HT1080 (cell line): ENCODE results near the gene SH3GL2. TPM values are rescaled to one million over a fixed set of nuclear protein-coding genes. Genes with fewer than 3 reads are reported as not detected.

Experiments
- DNase-seq: peaks from one replicate; pipeline ENCODE4 v3.0.0-alpha.2; 2015; ENCODE audit warnings: low read depth
- total RNA-seq: library from RNA; depleted of rRNA; stranded (reverse); fragments of >200 nt; shearing (Covaris generic); gene quantifications from 2 replicates; pipeline ENCODE4 v1.2.3, GENCODE V29; 2014

The SH3GL2 gene
- total RNA-seq, 1 experiment from 2014 or later, result not detected

GRCh38 chr9:17802249-17802857, 223.5 kb downstream of the SH3GL2 start:
- DNase-seq, result no peak

GRCh38 chr9:17807613-17808282, 228.9 kb downstream of the SH3GL2 start:
- no peak for DNase-seq

GRCh38 chr9:17810317-17810716, 231.5 kb downstream of the SH3GL2 start:
- no peak for DNase-seq

- peak; percentile 40 for DNase-seq
Measured at GRCh38 chr9:17810728-17811571, 232.1 kb downstream of the SH3GL2 start.

- no peak for DNase-seq
Measured at GRCh38 chr9:17813798-17814197, 234.9 kb downstream of the SH3GL2 start.

DNA sequence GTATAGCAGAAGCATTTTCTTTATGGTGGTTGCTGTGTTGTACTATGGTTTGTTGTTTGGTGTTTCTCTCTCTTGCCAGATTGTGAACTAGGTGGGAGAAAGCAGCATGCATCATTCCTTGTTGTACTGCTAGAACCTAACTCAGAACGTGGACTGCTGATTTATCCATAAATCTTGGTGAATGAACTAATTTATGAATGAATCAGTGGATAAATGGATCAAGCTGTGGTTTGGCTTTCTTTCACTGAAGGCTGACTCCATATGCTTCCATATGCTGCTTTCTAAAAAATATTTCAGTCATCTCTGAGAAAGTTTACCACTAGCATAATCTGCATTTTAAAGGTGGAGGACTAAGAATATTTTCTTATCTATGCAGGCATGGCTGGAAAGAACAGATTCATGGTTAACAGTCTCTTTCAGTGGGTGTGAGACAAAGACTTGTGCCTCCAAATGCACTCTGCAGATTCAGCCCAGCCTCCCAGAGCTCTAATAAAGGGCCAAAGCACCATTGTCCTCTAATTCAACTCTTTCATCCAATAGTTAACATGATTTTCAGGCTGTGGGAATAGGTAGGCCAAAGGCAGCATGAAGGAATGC, 237.7 kb downstream of the SH3GL2 start:
- no peak for DNase-seq

- DNase-seq, result no peak
Measured at GRCh38 chr9:17824191-17824590, 245.3 kb downstream of the SH3GL2 start.

DNA sequence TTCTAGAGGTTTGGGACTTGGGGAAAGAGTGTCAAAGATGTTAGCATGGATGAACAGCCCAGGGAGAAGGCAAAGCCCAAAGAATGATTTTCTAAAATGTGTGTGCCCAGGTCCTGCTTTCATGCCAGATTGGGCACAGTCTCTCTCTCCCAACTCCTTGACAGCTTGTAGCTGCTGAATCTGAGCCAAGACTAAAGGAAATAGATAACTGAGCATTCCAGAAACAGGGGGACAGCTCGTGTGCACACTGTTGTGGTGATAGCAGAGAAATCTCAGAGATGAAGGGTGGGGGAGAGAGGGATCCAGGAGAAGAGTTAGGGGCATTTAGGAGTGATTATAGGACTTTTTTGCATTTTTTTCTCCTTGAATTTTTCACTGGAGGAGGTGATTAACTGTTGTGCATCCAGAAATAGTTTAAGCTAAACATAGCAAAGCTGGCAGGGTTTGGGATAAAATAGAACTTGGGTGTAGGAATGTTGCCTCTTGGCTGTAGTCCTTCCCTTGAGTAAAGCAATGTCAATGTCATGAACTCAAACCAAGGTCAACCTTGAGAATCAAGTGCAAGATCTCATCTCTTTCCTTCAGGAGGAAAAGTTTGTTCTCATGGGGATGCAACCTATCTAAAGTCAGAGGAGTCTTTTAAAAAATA, 245.9 kb downstream of the SH3GL2 start:
- DNase-seq, result no peak

DNA sequence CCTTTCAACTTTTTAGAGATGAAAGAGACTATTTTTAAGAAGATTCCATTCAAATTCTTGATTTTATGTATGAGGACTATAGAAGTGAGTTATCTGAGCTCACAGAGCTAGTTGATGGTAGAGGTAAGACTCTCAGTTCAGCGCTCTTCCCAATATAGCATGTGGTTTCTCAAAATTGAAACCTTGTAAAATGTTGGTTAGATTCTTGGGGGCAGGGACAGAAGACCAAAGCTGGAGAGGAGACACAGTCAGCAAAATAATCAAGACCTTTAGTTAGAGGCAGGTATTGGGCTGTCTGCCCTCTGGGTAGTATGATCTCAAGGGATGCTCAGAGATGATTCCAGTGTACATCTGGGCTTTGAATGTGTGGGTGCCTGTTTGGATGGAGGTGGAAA, 246.4 kb downstream of the SH3GL2 start:
- no peak for DNase-seq

GRCh38 chr9:17829064-17829463, 250.2 kb downstream of the SH3GL2 start:
- DNase-seq, result no peak

DNA sequence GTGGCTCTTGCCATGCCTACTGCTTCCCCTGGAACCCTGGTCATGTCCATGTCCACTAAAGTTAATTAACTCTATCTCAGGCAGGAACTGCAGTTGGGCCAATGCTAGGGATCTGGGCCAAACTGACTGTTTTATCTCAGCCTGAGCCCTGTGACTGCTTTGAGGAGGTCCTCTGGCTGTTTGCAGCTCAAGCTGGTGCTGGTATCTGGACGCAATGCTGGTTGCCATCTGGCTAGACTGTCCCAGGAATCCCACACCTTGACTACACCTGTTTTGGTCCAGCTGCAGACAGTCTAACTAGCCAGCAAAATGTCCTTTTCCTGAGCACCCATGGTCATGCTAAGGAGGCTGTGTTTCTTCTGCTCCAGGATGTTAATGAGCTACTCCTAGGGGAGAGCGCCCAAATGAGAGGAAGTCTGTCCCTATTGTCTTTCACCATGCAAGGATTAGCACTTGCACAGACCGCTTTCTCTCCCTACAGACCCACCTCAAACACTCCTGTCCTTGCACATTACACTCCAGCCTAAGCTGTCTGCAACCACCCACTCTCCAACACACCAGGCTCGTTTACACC, 251.0 kb downstream of the SH3GL2 start:
- DNase-seq, result no peak

- no peak for DNase-seq
Measured at GRCh38 chr9:17832812-17833211, 253.9 kb downstream of the SH3GL2 start.

DNA sequence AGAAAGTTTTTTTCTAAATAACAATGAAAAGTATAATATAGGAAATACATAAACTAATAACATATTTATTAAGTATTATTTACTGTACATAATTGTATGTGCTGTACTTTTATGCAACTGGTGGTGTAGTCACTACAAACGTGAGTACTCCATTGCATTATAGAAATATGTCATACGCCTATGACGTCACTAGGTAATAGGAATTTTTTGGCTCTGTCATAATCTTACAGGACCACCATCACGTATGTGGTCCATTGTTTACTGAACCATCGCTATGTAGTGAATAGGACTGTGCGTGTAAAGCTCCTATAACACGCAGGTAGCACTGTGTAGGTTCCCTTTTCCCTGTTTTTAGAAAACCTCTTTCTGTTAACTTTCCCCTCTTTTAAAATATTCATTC, 255.0 kb downstream of the SH3GL2 start:
- no peak for DNase-seq

- DNase-seq, result no peak
Measured at GRCh38 chr9:17837965-17838364, 259.1 kb downstream of the SH3GL2 start.

DNA sequence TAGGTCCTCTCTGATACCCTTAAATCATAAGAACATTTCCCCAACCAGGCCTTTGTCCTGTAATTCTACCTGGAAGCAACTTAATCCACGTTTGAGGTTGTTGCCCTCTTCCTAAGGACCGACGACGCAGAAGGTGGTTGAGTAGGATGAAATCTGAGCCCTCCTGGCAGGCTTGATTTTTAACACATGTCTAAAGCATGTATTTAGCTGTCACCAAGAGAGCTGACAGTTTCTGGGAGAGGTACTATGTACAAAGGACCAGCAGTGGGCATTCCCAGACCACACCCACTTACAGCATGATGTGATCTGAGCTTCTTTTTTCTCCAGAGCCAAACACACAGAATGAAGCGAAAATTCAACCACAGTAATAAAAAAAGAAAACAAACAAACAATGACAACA, 260.9 kb downstream of the SH3GL2 start:
- no peak for DNase-seq

GRCh38 chr9:17843236-17843635, 264.4 kb downstream of the SH3GL2 start:
- DNase-seq, result no peak
